Astrocyte (in vitro differentiated cells and primary cell): ENCODE results near the gene RAB6D.

ENCODE experiments used
- CTCF ChIP-seq: IDR thresholded peaks from 2 replicates; pipeline ENCODE4 v1.5.1; 2011; ENCODE audit warnings: low read depth, mild to moderate bottlenecking, inconsistent platforms, low read length, moderate library complexity; ENCODE audit not compliant: insufficient read depth
- EZH2 ChIP-seq: IDR thresholded peaks from 2 replicates; pipeline ENCODE4 v1.6.1; 2012; ENCODE audit warnings: mild to moderate bottlenecking, low read length, inconsistent platforms; ENCODE audit not compliant: insufficient read depth

- no peak for TF ChIP-seq CTCF
- no peak for TF ChIP-seq EZH2
Observed at GRCh38 chr2:131400849-131401248, 36.9 kb upstream of the RAB6D start.
